ENCODE results near the gene NUP107. TPM values are rescaled to one million over a fixed set of nuclear protein-coding genes. Genes with fewer than 3 reads are reported as not detected.
A peak's percentile ranks its signal among the peaks of the same experiment; 100 is the strongest.

NUP107 gene
- total RNA-seq, 2 experiments from 2014 or later, result 106 to 126 TPM

GRCh38 chr12:68784015-68784414, 97.2 kb downstream of the NUP107 start:
- H3K4me3 ChIP-seq (ENCODE audit: low read depth, low read length, poor library complexity, severe bottlenecking), result no peak overlapping the region
- intact Hi-C loops (cut with micrococcal nuclease; ENCODE audit: unreplicated experiment), result no loop called here
- 0 out of 2 replicates have a peak, but pooled peaks cover 3% of the 10 kb centered on the region for H3K36me3 ChIP-seq (ENCODE audit: insufficient read depth, low read length)
- H4K20me1 ChIP-seq (ENCODE audit: insufficient read depth, low read length), result no peaks in the 10 kb centered on the region
- peaks cover 57% of the 10 kb centered on the region for H3K4me1 ChIP-seq (ENCODE audit: insufficient read depth, low read length, poor library complexity, severe bottlenecking)
- ChIA-PET CTCF (ENCODE audit: unreplicated experiment) (no interaction called here), POLR2A (interaction anchor here (1.0 to 2.7 kb wide), 3 partner anchors 9 to 24 kb away, joined by 3 to 17 read pairs (median 10); partner anchors contain the start of gene MDM2)
- BruUV-seq (replicated peaks), result no TSS peak
- TF ChIP-seq EZH2phosphoT487 (IDR thresholded peaks at IDR 0.05; ENCODE audit: borderline replicate concordance, low read depth, low read length), result no peak
- TF ChIP-seq CTCF (conservative IDR thresholded peaks at IDR 0.05; ENCODE audit: low read length), result no peak
- H3K9me2 ChIP-seq (ENCODE audit: insufficient read depth, low read length), result no peaks in the 10 kb centered on the region
- no peak overlapping the region for H3K4me2 ChIP-seq (ENCODE audit: low read length)
- no peaks in the 10 kb centered on the region for H3K9me3 ChIP-seq (ENCODE audit: low read length)
- no peaks in the 10 kb centered on the region for H3K79me2 ChIP-seq (ENCODE audit: insufficient read depth, low read depth, low read length)
- no peak for DNase-seq (ENCODE audit: low spot score)
- no peak overlapping the region for H2AFZ ChIP-seq (ENCODE audit: low read length)
- no peak overlapping the region for H3K27ac ChIP-seq (ENCODE audit: low read depth, low read length, poor library complexity, severe bottlenecking)

- no peaks in the 10 kb centered on the region for H3K9me2 ChIP-seq (ENCODE audit: insufficient read depth, low read length)
- ChIA-PET POLR2A (interaction anchor here (0.6 to 5.2 kb wide), 6 partner anchors 9 to 166 kb away, joined by 3 to 31 read pairs (median 13); partner anchors contain the start of gene MDM2), CTCF (ENCODE audit: unreplicated experiment) (no interaction called here)
- no peaks in the 10 kb centered on the region for H4K20me1 ChIP-seq (ENCODE audit: insufficient read depth, low read length)
- H3K4me2 ChIP-seq (ENCODE audit: low read length), result 0 out of 2 replicates have a peak overlapping the region, but pooled peaks have one; percentile 2
- 0 out of 2 replicates have a peak, but pooled peaks cover 3% of the 10 kb centered on the region for H3K36me3 ChIP-seq (ENCODE audit: insufficient read depth, low read length)
- peaks cover 62% of the 10 kb centered on the region for H3K4me1 ChIP-seq (ENCODE audit: insufficient read depth, low read length, poor library complexity, severe bottlenecking)
- no TSS peak for BruUV-seq (replicated peaks)
- intact Hi-C loops (cut with micrococcal nuclease; ENCODE audit: unreplicated experiment), result no loop called here
- H3K27ac ChIP-seq (ENCODE audit: low read depth, low read length, poor library complexity, severe bottlenecking), result no peak overlapping the region
- no peaks in the 10 kb centered on the region for H3K9me3 ChIP-seq (ENCODE audit: low read length)
- H3K79me2 ChIP-seq (ENCODE audit: insufficient read depth, low read depth, low read length), result no peaks in the 10 kb centered on the region
- H2AFZ ChIP-seq (ENCODE audit: low read length), result no peak overlapping the region
- DNase-seq (ENCODE audit: low spot score), result no peak
- H3K4me3 ChIP-seq (ENCODE audit: low read depth, low read length, poor library complexity, severe bottlenecking), result no peak overlapping the region
- TF ChIP-seq EZH2phosphoT487 (IDR thresholded peaks at IDR 0.05; ENCODE audit: borderline replicate concordance, low read depth, low read length) (no peak), CTCF (conservative IDR thresholded peaks at IDR 0.05; ENCODE audit: low read length) (no peak)
These were observed 98.6 kb downstream of the NUP107 start for GRCh38 chr12:68785358-68785757.

GRCh38 chr12:68785823-68786222, 99.0 kb downstream of the NUP107 start:
- H3K27ac ChIP-seq (ENCODE audit: low read depth, low read length, poor library complexity, severe bottlenecking), result no peak overlapping the region
- intact Hi-C loops (cut with micrococcal nuclease; ENCODE audit: unreplicated experiment), result loop anchor here (2.0 kb wide), 1 partner anchor 13 kb away; no protein-coding TSS in a partner anchor
- H3K9me2 ChIP-seq (ENCODE audit: insufficient read depth, low read length), result no peaks in the 10 kb centered on the region
- no peak overlapping the region for H2AFZ ChIP-seq (ENCODE audit: low read length)
- no peak overlapping the region for H3K4me3 ChIP-seq (ENCODE audit: low read depth, low read length, poor library complexity, severe bottlenecking)
- TF ChIP-seq EZH2phosphoT487 (IDR thresholded peaks at IDR 0.05; ENCODE audit: borderline replicate concordance, low read depth, low read length) (no peak), CTCF (conservative IDR thresholded peaks at IDR 0.05; ENCODE audit: low read length) (no peak)
- no peak overlapping the region for H3K4me2 ChIP-seq (ENCODE audit: low read length)
- DNase-seq (ENCODE audit: low spot score), result no peak
- H4K20me1 ChIP-seq (ENCODE audit: insufficient read depth, low read length), result no peaks in the 10 kb centered on the region
- CTCF ChIA-PET (ENCODE audit: unreplicated experiment), result no interaction called here
- H3K79me2 ChIP-seq (ENCODE audit: insufficient read depth, low read depth, low read length), result no peaks in the 10 kb centered on the region
- peaks cover 66% of the 10 kb centered on the region for H3K4me1 ChIP-seq (ENCODE audit: insufficient read depth, low read length, poor library complexity, severe bottlenecking)
- H3K36me3 ChIP-seq (ENCODE audit: insufficient read depth, low read length), result 0 out of 2 replicates have a peak, but pooled peaks cover 3% of the 10 kb centered on the region
- POLR2A ChIA-PET, result interaction anchor here (0.6 to 5.2 kb wide), 6 partner anchors 9 to 166 kb away, joined by 3 to 31 read pairs (median 13); partner anchors contain the start of gene MDM2
- H3K9me3 ChIP-seq (ENCODE audit: low read length), result no peaks in the 10 kb centered on the region
- no TSS peak for BruUV-seq (replicated peaks)

Measured in OCI-LY7 (cell line).